AG09319 (cell line): ENCODE data around the gene CSNK2A1.

Experiments used
- DNase-seq: peaks from one replicate; pipeline ENCODE4 v3.0.0-alpha.2; 2010; ENCODE audit warnings: low read depth; ENCODE audit errors: extremely low read depth
- CTCF ChIP-seq: IDR thresholded peaks from 2 replicates; pipeline ENCODE4 v1.5.1; 2011; ENCODE audit warnings: low read depth, mild to moderate bottlenecking, inconsistent platforms, low read length, moderate library complexity

Gene CSNK2A1

GRCh38 chr20:540391-541201, 3.0 kb downstream of the CSNK2A1 start:
- DNase-seq: no peak
- TF ChIP-seq CTCF: no peak

- no peak for DNase-seq
Measured at GRCh38 chr20:539848-540247, 3.7 kb downstream of the CSNK2A1 start.

GRCh38 chr20:539191-539590, 4.4 kb downstream of the CSNK2A1 start:
- no peak for DNase-seq
- TF ChIP-seq CTCF: no peak

More at GRCh38 chr20:539848-540247, 3.7 kb downstream of the CSNK2A1 start:
- no peak for TF ChIP-seq CTCF

GRCh38 chr20:537983-538382, 5.6 kb downstream of the CSNK2A1 start:
- DNase-seq: no peak
- TF ChIP-seq CTCF: no peak

GRCh38 chr20:536426-537010, 7.1 kb downstream of the CSNK2A1 start:
- no peak for TF ChIP-seq CTCF

GRCh38 chr20:535958-536357, 7.6 kb downstream of the CSNK2A1 start:
- TF ChIP-seq CTCF: no peak
- DNase-seq: no peak

More at GRCh38 chr20:536426-537010, 7.1 kb downstream of the CSNK2A1 start:
- no peak for DNase-seq

- no peak for DNase-seq
- no peak for TF ChIP-seq CTCF
Measured at GRCh38 chr20:533526-533925, 10.1 kb downstream of the CSNK2A1 start.
